Measurements from ENCODE around the gene PPP2R2C.

DNA sequence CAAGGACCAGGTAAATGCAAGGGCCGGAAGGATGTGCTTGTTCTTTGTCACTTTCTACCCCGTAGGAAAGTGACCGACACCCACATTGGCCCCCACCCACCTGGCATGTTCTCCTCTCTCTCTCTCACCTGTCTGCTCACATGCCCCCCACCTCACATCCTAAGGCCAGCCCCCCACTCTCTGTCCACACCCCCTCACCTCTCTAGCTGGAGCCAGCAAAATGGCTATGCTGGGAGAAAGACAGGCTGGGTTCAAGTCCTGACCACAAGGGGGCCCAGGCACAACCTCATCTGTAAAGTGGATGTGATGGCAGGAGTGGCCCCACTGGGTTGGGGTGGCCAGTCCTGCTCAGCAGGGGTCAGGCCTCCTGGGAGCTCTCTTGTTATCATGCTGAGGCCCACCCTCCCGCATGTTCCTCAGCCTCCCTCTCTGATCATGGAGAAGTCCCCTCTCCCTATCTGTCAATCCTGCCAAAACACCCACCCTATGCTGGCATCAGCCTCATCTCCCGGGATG, 1.7 kb upstream of the PPP2R2C start:
- TF ChIP-seq POLR2AphosphoS5 (IDR thresholded peaks at IDR 0.05; ENCODE audit: low read depth, low read length), result no peak
- TF ChIP-seq EZH2 (IDR thresholded peaks at IDR 0.05), result no peak
- no peak for TF ChIP-seq EZH2phosphoT487 (IDR thresholded peaks at IDR 0.05; ENCODE audit: borderline replicate concordance)
- peak; percentile 70 for TF ChIP-seq YY1 (IDR thresholded peaks at IDR 0.05; ENCODE audit: extremely low read depth, insufficient replicate concordance, low read depth, low read length)

All from HCT116 (cell line).